ENCODE data around the gene LRRC8B. TPM values are rescaled to one million over a fixed set of nuclear protein-coding genes. Genes with fewer than 3 reads are reported as not detected.

LRRC8B gene
- polyA plus RNA-seq, 1 of the 3 experiments (the other 2 are of a cell fraction) = 3.7 TPM

DNA sequence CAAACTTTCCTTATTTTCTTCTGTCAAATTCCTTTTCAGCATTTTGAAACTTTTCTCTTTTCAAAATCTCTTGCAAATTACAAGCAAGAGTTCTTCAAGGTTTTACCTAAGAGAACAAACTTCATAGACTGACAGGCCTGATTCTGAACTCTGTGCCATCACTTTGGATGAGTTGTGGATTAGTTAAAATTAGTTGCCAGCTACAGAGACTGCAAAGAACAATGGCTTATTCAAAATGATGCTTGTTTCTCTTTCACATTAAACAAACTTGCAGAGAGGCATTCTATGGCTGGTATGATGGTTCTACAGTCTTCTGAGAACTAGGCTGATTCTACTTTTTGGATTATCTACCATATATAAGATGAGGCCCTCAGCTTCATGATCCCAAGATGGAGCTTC, 3.8 kb downstream of the LRRC8B start (continued):
- TF ChIP-seq, protein P1, sequence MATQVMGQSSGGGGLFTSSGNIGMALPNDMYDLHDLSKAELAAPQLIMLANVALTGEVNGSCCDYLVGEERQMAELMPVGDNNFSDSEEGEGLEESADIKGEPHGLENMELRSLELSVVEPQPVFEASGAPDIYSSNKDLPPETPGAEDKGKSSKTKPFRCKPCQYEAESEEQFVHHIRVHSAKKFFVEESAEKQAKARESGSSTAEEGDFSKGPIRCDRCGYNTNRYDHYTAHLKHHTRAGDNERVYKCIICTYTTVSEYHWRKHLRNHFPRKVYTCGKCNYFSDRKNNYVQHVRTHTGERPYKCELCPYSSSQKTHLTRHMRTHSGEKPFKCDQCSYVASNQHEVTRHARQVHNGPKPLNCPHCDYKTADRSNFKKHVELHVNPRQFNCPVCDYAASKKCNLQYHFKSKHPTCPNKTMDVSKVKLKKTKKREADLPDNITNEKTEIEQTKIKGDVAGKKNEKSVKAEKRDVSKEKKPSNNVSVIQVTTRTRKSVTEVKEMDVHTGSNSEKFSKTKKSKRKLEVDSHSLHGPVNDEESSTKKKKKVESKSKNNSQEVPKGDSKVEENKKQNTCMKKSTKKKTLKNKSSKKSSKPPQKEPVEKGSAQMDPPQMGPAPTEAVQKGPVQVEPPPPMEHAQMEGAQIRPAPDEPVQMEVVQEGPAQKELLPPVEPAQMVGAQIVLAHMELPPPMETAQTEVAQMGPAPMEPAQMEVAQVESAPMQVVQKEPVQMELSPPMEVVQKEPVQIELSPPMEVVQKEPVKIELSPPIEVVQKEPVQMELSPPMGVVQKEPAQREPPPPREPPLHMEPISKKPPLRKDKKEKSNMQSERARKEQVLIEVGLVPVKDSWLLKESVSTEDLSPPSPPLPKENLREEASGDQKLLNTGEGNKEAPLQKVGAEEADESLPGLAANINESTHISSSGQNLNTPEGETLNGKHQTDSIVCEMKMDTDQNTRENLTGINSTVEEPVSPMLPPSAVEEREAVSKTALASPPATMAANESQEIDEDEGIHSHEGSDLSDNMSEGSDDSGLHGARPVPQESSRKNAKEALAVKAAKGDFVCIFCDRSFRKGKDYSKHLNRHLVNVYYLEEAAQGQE (IDR thresholded peaks at IDR 0.05; ENCODE audit: low read depth, low read length) = no peak

DNA sequence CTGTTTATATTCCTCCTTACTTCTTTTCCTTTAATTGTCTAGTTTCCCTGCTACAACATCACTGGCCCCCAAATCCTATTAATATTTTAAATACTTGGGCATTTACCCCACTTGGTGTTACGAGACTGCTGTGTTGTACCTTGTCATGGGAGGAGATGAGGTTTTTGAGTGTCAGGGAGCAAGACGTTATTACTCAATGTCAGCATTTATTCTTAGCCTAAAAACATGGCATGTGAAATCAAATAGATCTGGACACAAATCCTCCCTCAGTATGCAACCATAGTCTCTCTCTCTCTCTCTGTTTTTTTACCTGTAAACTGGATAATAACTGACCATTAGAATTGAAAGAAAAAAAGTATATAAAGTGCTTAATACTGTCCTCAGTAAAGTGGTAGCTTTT, 4.6 kb downstream of the LRRC8B start:
- H3K4me3 ChIP-seq (ENCODE audit: low read depth in 2 of 2, low read length in 1 of 2) = no peak overlapping the region

More for the DNA sequence above, 4.6 kb downstream of the LRRC8B start:
- CTCF ChIA-PET = interaction anchor here (0.6 to 1.4 kb wide), 2 partner anchors 86 to 234 kb away, joined by 3 read pairs; no protein-coding TSS in a partner anchor
- no peak overlapping the region for H3K27ac ChIP-seq (ENCODE audit: low read depth in 2 of 2, low read length in 1 of 2)
- H3K9me3 ChIP-seq = no peaks in the 10 kb centered on the region
- H3K4me2 ChIP-seq = no peak overlapping the region
- no peaks in the 10 kb centered on the region for H3K9me2 ChIP-seq
- H3F3A ChIP-seq (replicated peaks; ENCODE audit: insufficient read depth) = no peaks in the 10 kb centered on the region
- no peak overlapping the region for H2AFZ ChIP-seq (ENCODE audit: low read depth)
- no peak for DNase-seq
- H3K36me3 ChIP-seq (replicated peaks in 1 of 2; ENCODE audit: control insufficient read depth in 1 of 2, insufficient read depth in 2 of 2, low read length in 1 of 2) = peaks cover 0 to 7% of the 10 kb centered on the region in 2 experiments
- H3K79me2 ChIP-seq (ENCODE audit: insufficient read depth) = no peaks in the 10 kb centered on the region
- H3K4me1 ChIP-seq (ENCODE audit: control insufficient read depth in 1 of 2, insufficient read depth in 2 of 2, low read depth in 1 of 2, low read length in 1 of 2) = peaks cover 0 to 6% of the 10 kb centered on the region in 2 experiments; a peak in 2 of 4 replicates
- H3K27me3 ChIP-seq (ENCODE audit: insufficient read depth) = no peaks in the 10 kb centered on the region
- POLR2A ChIA-PET = no interaction called here
- no peak overlapping the region for H3K9ac ChIP-seq
- H4K20me1 ChIP-seq (ENCODE audit: insufficient read depth) = no peaks in the 10 kb centered on the region
- 90% methylated on average over 2 of the region's 2 CpGs for WGBS (ENCODE audit: low lambda C conversion rate)
- TF ChIP-seq, protein P2, sequence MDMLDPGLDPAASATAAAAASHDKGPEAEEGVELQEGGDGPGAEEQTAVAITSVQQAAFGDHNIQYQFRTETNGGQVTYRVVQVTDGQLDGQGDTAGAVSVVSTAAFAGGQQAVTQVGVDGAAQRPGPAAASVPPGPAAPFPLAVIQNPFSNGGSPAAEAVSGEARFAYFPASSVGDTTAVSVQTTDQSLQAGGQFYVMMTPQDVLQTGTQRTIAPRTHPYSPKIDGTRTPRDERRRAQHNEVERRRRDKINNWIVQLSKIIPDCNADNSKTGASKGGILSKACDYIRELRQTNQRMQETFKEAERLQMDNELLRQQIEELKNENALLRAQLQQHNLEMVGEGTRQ (IDR thresholded peaks at IDR 0.05; ENCODE audit: borderline replicate concordance, low read depth, low read length) = no peak
- TF ChIP-seq RCOR1 (IDR thresholded peaks at IDR 0.05; ENCODE audit: low read length) (no peak), FOXM1 (IDR thresholded peaks at IDR 0.05; ENCODE audit: low read depth) (no peak), SIN3A (IDR thresholded peaks at IDR 0.05; ENCODE audit: borderline replicate concordance, low read depth, low read length) (no peak), MEF2A (IDR thresholded peaks at IDR 0.05; ENCODE audit: borderline replicate concordance, low read depth) (no peak), MXI1 (IDR thresholded peaks at IDR 0.05; ENCODE audit: low read depth, low read length) (no peak), TAF1 (IDR thresholded peaks at IDR 0.05; ENCODE audit: borderline replicate concordance, low read depth, low read length) (no peak), RFX5 (IDR thresholded peaks at IDR 0.05; ENCODE audit: low read length) (no peak), ELF1 (IDR thresholded peaks at IDR 0.05) (no peak), GATA2 (CRISPR knock-in tag; IDR thresholded peaks at IDR 0.05) (no peak), NFIC (IDR thresholded peaks at IDR 0.05; ENCODE audit: borderline replicate concordance) (no peak), JUND (IDR thresholded peaks at IDR 0.05) (no peak)
- TF ChIP-seq, protein P3, sequence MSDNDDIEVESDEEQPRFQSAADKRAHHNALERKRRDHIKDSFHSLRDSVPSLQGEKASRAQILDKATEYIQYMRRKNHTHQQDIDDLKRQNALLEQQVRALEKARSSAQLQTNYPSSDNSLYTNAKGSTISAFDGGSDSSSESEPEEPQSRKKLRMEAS (IDR thresholded peaks at IDR 0.05; ENCODE audit: low read depth) = no peak
- TF ChIP-seq, protein P4, sequence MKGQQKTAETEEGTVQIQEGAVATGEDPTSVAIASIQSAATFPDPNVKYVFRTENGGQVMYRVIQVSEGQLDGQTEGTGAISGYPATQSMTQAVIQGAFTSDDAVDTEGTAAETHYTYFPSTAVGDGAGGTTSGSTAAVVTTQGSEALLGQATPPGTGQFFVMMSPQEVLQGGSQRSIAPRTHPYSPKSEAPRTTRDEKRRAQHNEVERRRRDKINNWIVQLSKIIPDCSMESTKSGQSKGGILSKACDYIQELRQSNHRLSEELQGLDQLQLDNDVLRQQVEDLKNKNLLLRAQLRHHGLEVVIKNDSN (IDR thresholded peaks at IDR 0.05; ENCODE audit: borderline replicate concordance, low read depth) = no peak
- TF ChIP-seq, protein P5, sequence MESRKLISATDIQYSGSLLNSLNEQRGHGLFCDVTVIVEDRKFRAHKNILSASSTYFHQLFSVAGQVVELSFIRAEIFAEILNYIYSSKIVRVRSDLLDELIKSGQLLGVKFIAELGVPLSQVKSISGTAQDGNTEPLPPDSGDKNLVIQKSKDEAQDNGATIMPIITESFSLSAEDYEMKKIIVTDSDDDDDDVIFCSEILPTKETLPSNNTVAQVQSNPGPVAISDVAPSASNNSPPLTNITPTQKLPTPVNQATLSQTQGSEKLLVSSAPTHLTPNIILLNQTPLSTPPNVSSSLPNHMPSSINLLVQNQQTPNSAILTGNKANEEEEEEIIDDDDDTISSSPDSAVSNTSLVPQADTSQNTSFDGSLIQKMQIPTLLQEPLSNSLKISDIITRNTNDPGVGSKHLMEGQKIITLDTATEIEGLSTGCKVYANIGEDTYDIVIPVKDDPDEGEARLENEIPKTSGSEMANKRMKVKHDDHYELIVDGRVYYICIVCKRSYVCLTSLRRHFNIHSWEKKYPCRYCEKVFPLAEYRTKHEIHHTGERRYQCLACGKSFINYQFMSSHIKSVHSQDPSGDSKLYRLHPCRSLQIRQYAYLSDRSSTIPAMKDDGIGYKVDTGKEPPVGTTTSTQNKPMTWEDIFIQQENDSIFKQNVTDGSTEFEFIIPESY (IDR thresholded peaks at IDR 0.05; ENCODE audit: borderline replicate concordance, low read depth) = no peak
- TF ChIP-seq, protein P6, sequence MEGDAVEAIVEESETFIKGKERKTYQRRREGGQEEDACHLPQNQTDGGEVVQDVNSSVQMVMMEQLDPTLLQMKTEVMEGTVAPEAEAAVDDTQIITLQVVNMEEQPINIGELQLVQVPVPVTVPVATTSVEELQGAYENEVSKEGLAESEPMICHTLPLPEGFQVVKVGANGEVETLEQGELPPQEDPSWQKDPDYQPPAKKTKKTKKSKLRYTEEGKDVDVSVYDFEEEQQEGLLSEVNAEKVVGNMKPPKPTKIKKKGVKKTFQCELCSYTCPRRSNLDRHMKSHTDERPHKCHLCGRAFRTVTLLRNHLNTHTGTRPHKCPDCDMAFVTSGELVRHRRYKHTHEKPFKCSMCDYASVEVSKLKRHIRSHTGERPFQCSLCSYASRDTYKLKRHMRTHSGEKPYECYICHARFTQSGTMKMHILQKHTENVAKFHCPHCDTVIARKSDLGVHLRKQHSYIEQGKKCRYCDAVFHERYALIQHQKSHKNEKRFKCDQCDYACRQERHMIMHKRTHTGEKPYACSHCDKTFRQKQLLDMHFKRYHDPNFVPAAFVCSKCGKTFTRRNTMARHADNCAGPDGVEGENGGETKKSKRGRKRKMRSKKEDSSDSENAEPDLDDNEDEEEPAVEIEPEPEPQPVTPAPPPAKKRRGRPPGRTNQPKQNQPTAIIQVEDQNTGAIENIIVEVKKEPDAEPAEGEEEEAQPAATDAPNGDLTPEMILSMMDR (IDR thresholded peaks at IDR 0.05) = no peak
- TF ChIP-seq, protein P7, sequence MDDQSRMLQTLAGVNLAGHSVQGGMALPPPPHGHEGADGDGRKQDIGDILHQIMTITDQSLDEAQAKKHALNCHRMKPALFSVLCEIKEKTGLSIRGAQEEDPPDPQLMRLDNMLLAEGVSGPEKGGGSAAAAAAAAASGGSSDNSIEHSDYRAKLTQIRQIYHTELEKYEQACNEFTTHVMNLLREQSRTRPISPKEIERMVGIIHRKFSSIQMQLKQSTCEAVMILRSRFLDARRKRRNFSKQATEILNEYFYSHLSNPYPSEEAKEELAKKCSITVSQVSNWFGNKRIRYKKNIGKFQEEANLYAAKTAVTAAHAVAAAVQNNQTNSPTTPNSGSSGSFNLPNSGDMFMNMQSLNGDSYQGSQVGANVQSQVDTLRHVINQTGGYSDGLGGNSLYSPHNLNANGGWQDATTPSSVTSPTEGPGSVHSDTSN (IDR thresholded peaks at IDR 0.05) = no peak
